Measurements from ENCODE around the gene POLA2.

Gene POLA2

DNA sequence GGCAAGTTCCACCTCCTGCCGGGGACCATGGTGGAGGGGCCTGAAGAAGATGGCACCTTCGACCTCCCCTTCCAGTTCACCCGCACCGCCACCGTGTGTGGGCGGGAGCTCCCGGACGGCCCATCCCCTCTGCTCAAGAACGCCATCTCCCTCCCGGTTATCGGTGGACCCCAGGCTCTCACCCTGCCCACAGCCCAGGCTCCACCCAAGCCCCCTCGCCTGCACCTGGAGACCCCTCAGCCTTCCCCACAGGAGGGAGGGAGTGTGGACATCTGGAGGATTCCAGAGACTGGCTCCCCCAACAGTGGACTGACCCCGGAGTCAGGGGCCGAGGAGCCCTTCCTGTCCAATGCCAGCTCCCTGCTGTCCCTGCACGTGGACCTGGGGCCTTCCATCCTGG lies 59.3 kb downstream of the POLA2 start:
- no peak for DNase-seq (ENCODE audit: low read depth)
- TF ChIP-seq, protein P1, sequence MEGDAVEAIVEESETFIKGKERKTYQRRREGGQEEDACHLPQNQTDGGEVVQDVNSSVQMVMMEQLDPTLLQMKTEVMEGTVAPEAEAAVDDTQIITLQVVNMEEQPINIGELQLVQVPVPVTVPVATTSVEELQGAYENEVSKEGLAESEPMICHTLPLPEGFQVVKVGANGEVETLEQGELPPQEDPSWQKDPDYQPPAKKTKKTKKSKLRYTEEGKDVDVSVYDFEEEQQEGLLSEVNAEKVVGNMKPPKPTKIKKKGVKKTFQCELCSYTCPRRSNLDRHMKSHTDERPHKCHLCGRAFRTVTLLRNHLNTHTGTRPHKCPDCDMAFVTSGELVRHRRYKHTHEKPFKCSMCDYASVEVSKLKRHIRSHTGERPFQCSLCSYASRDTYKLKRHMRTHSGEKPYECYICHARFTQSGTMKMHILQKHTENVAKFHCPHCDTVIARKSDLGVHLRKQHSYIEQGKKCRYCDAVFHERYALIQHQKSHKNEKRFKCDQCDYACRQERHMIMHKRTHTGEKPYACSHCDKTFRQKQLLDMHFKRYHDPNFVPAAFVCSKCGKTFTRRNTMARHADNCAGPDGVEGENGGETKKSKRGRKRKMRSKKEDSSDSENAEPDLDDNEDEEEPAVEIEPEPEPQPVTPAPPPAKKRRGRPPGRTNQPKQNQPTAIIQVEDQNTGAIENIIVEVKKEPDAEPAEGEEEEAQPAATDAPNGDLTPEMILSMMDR (IDR thresholded peaks at IDR 0.05; ENCODE audit: low read depth, low read length), result no peak
- TF ChIP-seq, protein P2, sequence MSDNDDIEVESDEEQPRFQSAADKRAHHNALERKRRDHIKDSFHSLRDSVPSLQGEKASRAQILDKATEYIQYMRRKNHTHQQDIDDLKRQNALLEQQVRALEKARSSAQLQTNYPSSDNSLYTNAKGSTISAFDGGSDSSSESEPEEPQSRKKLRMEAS (IDR thresholded peaks at IDR 0.05; ENCODE audit: low read depth, low read length), result no peak
- TF ChIP-seq POLR2A (IDR thresholded peaks at IDR 0.05; ENCODE audit: extremely low read depth, insufficient read length) (no peak), MYC (IDR thresholded peaks at IDR 0.05; ENCODE audit: low read depth, low read length) (no peak)
- no peak overlapping the region for H3K4me3 ChIP-seq (ENCODE audit: low read depth, low read length)

DNA sequence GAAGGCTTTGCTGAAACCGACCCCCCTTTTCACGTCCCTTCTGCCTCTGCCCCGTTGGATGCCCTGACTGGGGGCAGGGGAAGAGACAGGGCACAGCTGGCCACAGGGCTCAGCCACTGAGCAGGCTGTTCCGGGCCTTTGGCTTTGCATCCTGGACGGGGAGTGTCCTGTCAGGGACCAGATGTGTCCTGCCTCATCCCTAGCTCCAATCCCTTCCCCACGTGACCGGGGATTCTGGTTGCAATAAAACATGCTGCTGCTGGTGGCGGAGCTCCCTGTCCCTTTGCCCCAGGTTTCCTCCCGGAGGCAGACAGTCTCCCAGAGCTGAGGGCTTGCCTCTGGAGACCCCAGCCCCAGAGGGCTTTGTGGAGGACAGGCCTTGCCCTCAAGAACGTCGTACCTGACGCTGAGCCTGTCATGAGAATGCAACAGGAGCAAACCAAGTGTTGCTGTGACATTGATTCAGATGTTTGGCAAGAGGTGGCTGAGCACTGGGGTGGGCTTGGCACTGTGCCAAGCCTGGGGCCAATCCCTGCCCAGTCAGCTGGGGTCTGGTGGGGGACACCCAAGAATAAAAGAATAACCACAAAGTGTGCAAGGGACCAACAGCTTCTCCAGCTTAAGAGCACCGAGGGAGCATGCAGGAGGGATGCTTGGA lies 60.2 kb downstream of the POLA2 start:
- TF ChIP-seq POLR2A (IDR thresholded peaks at IDR 0.05; ENCODE audit: extremely low read depth, insufficient read length), result no peak
- TF ChIP-seq, protein P2 (IDR thresholded peaks at IDR 0.05; ENCODE audit: low read depth, low read length), result no peak
- TF ChIP-seq MYC (IDR thresholded peaks at IDR 0.05; ENCODE audit: low read depth, low read length), result no peak
- TF ChIP-seq, protein P1 (IDR thresholded peaks at IDR 0.05; ENCODE audit: low read depth, low read length), result no peak
- H3K4me3 ChIP-seq (ENCODE audit: low read depth, low read length), result no peak overlapping the region
- no peak for DNase-seq (ENCODE audit: low read depth)

DNA sequence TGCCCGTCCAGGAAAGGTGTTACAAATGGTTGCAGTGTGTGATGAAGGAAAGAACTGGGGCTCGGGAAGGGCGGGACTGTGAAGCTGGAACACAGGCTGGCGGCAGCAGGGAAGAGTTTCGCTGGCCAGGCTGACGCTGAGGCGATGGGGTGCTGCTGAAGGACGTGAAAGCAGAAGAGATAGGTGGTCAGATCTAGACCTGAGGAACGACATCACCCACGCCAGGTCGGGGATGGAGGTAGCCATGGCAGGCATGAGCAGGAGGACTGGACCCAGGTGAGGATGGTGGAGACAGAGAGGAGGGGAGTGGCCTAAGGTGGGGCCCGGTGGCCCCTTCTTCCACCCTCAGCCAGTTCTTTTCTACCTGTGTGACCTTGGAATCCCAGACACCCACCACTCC lies 62.1 kb downstream of the POLA2 start:
- no peak overlapping the region for H3K4me3 ChIP-seq (ENCODE audit: low read depth, low read length)
- TF ChIP-seq, protein P2 (IDR thresholded peaks at IDR 0.05; ENCODE audit: low read depth, low read length), result no peak
- no peak for TF ChIP-seq POLR2A (IDR thresholded peaks at IDR 0.05; ENCODE audit: extremely low read depth, insufficient read length)
- no peak for TF ChIP-seq MYC (IDR thresholded peaks at IDR 0.05; ENCODE audit: low read depth, low read length)
- TF ChIP-seq, protein P1 (IDR thresholded peaks at IDR 0.05; ENCODE audit: low read depth, low read length), result no peak
- DNase-seq (ENCODE audit: low read depth), result no peak

DNA sequence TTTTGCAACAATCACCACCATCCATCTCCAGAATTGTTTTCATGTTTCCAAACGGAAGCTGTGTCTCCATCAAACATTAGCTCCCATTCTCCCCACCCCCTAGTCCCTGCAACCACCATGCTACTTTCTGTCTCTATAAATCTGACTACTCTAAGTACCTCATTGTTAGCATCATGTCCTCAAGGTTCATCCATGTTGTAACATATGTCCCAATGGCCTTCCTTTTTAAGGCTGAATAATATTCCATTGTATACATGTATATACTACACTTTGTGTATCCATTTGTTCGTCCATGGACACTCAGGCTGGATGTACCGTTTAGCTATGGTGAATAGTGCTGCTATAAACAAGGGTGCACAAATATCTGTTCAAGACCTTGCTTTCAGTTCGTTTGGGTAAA lies 63.7 kb downstream of the POLA2 start:
- DNase-seq (ENCODE audit: low read depth), result no peak
- no peak for TF ChIP-seq POLR2A (IDR thresholded peaks at IDR 0.05; ENCODE audit: extremely low read depth, insufficient read length)
- TF ChIP-seq, protein P2 (IDR thresholded peaks at IDR 0.05; ENCODE audit: low read depth, low read length), result no peak
- TF ChIP-seq, protein P1 (IDR thresholded peaks at IDR 0.05; ENCODE audit: low read depth, low read length), result no peak
- no peak for TF ChIP-seq MYC (IDR thresholded peaks at IDR 0.05; ENCODE audit: low read depth, low read length)

DNA sequence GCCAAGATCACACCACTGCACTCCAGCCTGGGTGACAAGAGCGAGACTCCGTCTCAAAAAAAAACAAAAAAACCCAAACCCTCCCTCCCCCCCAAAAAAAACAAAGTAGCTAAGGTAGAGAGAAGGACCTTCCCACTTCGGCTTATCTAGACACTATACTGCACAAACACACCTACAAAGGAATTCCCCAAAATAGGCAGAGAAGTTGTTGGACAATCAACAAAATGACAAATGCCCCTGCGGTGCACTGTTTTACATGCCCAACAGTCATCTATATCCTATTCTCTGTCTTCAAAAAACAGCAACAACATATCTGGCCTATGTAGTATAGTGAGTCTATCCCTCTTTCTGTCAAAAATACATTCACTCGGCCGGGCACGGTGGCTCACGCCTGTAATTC lies 65.3 kb downstream of the POLA2 start:
- TF ChIP-seq, protein P2 (IDR thresholded peaks at IDR 0.05; ENCODE audit: low read depth, low read length), result no peak
- TF ChIP-seq, protein P1 (IDR thresholded peaks at IDR 0.05; ENCODE audit: low read depth, low read length), result no peak
- TF ChIP-seq POLR2A (IDR thresholded peaks at IDR 0.05; ENCODE audit: extremely low read depth, insufficient read length) (no peak), MYC (IDR thresholded peaks at IDR 0.05; ENCODE audit: low read depth, low read length) (no peak)
- no peak for DNase-seq (ENCODE audit: low read depth)
- no peak overlapping the region for H3K4me3 ChIP-seq (ENCODE audit: low read depth, low read length)

More for the DNA sequence above, 63.7 kb downstream of the POLA2 start:
- H3K4me3 ChIP-seq (ENCODE audit: low read depth, low read length), result no peak overlapping the region
